Measurements from ENCODE around the gene OGFOD1. TPM values are rescaled to one million over a fixed set of nuclear protein-coding genes. Genes with fewer than 3 reads are reported as not detected.

Gene OGFOD1
- total RNA-seq, 1 experiment from 2014 or later: 35.8 TPM

- H3K27me3 ChIP-seq (ENCODE audit: control insufficient read depth, insufficient read depth, low read length): no peaks in the 10 kb centered on the region
- TF ChIP-seq POLR2AphosphoS5 (IDR thresholded peaks at IDR 0.05; ENCODE audit: low read depth, low read length) (no peak), REST (IDR thresholded peaks at IDR 0.05; ENCODE audit: insufficient read depth in 1 of 2, low read depth in 2 of 2, low read length in 1 of 2) (no peak), TCF7L2 (IDR thresholded peaks at IDR 0.05; ENCODE audit: low read depth, low read length) (no peak), SIN3A (IDR thresholded peaks at IDR 0.05; ENCODE audit: borderline replicate concordance, insufficient read depth, low read depth, low read length) (no peak)
- TF ChIP-seq, protein P1, sequence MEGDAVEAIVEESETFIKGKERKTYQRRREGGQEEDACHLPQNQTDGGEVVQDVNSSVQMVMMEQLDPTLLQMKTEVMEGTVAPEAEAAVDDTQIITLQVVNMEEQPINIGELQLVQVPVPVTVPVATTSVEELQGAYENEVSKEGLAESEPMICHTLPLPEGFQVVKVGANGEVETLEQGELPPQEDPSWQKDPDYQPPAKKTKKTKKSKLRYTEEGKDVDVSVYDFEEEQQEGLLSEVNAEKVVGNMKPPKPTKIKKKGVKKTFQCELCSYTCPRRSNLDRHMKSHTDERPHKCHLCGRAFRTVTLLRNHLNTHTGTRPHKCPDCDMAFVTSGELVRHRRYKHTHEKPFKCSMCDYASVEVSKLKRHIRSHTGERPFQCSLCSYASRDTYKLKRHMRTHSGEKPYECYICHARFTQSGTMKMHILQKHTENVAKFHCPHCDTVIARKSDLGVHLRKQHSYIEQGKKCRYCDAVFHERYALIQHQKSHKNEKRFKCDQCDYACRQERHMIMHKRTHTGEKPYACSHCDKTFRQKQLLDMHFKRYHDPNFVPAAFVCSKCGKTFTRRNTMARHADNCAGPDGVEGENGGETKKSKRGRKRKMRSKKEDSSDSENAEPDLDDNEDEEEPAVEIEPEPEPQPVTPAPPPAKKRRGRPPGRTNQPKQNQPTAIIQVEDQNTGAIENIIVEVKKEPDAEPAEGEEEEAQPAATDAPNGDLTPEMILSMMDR (IDR thresholded peaks at IDR 0.05): no peak
- no peak overlapping the region; a peak in 1 of 4 replicates for H3K4me3 ChIP-seq (ENCODE audit: low read depth in 2 of 2, low read length in 2 of 2)
- intact Hi-C loops (cut with micrococcal nuclease; ENCODE audit: unreplicated experiment): no loop called here
- in situ Hi-C loops (cut with HindIII; ENCODE audit: low pct_unique_long_range_greater_than_20kb, low sequenced_read_pairs): no loop called here
- peak overlapping the region; percentile 48; the same call in 1 of the 2 replicates for H3K27ac ChIP-seq (ENCODE audit: low read length)
- POLR2A ChIA-PET: no interaction called here
- ATAC-seq: no peak
- CTCF ChIA-PET: no interaction called here
- TSS peak; percentile 61 for BruUV-seq (replicated peaks)
- H3K36me3 ChIP-seq (ENCODE audit: control insufficient read depth, insufficient read depth, low read length): no peaks in the 10 kb centered on the region; the same call in 1 of the 2 replicates
- DNase-seq (ENCODE audit: low read depth, low spot score): peak; percentile 18
- H3K9me3 ChIP-seq (ENCODE audit: control insufficient read depth, insufficient read depth, low read depth, low read length): no peaks in the 10 kb centered on the region
- H3K4me1 ChIP-seq (ENCODE audit: control insufficient read depth, insufficient read depth, low read length): peaks cover 33% of the 10 kb centered on the region
Measured at GRCh38 chr16:56518425-56518824, 67.1 kb downstream of the OGFOD1 start.

GRCh38 chr16:56519459-56520250 lies 68.3 kb downstream of the OGFOD1 start, which contains the start of gene BBS2:
BBS2 (minus strand) TSS chr16:56520024; CDS start chr16:56519862, 162 bp downstream.
- ChIA-PET POLR2A (no interaction called here), CTCF (interaction anchor here (0.7 kb wide), 1 partner anchor 62 kb away, joined by 6 read pairs; no protein-coding TSS in a partner anchor)
- peak; percentile 98 for ATAC-seq
- H3K4me3 ChIP-seq (ENCODE audit: low read depth in 2 of 2, low read length in 2 of 2): peak within 1 kb of the TSS; percentile 76 to 78
- no peaks in the 10 kb centered on the region for H3K9me3 ChIP-seq (ENCODE audit: control insufficient read depth, insufficient read depth, low read depth, low read length)
- H3K36me3 ChIP-seq (ENCODE audit: control insufficient read depth, insufficient read depth, low read length): no peaks in the 10 kb centered on the region; the same call in 1 of the 2 replicates
- peak within 1 kb of the TSS; percentile 90 for H3K27ac ChIP-seq (ENCODE audit: low read length)
- TF ChIP-seq POLR2AphosphoS5 (IDR thresholded peaks at IDR 0.05; ENCODE audit: low read depth, low read length) (peak; percentile 69), REST (IDR thresholded peaks at IDR 0.05; ENCODE audit: insufficient read depth in 1 of 2, low read depth in 2 of 2, low read length in 1 of 2) (no peak)
- intact Hi-C loops (cut with micrococcal nuclease; ENCODE audit: unreplicated experiment): no loop called here
- in situ Hi-C loops (cut with HindIII; ENCODE audit: low pct_unique_long_range_greater_than_20kb, low sequenced_read_pairs): no loop called here
- BruUV-seq (replicated peaks): no TSS peak
- no peaks in the 10 kb centered on the region for H3K27me3 ChIP-seq (ENCODE audit: control insufficient read depth, insufficient read depth, low read length)
- DNase-seq (ENCODE audit: low read depth, low spot score): peak; percentile 20
- H3K4me1 ChIP-seq (ENCODE audit: control insufficient read depth, insufficient read depth, low read length): peaks cover 31% of the 10 kb centered on the region
